ENCODE results near the gene ANKRD44.
"Not testable (repeated sequence)": the region's sequence is repeated elsewhere in the genome, so short reads cannot be mapped to it uniquely, and the experiment has no call there.

Gene ANKRD44

DNA sequence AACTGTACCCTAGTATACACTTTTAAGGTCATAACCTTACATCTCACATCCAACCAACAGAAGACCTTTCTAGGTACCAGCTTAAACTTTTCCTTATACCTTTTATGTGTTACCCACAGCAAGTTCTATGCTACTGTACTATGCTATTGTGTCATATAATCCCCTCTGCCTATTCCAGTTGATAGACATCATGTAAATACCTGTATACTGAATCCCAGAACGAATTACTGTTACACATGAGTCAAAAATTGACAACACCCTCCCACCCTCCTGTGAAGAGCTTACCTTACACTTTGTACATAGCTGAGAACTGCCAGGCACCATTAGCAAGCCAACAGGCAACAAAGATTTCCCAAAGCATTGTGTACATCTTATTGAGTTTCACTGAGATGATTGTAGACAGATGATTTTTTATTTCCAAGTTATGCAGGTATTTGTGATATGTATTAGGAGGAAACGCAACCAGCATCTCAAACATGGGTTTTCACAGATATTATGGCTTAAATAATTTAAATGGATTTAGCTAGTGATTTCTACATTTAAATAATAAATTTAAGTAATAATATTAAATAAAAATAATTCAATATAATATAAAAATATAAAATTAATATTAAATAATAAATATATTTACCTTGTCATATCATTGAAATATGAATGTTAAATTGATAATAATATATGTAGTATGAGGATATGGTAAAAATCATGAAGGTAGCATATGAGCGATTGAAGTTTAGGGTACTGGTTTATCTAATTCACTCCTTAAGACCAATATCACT is 43.0 kb upstream of the ANKRD44 start:
- DNase-seq (ENCODE audit: extremely low read depth, low read depth): no peak
- TF ChIP-seq, protein P1, sequence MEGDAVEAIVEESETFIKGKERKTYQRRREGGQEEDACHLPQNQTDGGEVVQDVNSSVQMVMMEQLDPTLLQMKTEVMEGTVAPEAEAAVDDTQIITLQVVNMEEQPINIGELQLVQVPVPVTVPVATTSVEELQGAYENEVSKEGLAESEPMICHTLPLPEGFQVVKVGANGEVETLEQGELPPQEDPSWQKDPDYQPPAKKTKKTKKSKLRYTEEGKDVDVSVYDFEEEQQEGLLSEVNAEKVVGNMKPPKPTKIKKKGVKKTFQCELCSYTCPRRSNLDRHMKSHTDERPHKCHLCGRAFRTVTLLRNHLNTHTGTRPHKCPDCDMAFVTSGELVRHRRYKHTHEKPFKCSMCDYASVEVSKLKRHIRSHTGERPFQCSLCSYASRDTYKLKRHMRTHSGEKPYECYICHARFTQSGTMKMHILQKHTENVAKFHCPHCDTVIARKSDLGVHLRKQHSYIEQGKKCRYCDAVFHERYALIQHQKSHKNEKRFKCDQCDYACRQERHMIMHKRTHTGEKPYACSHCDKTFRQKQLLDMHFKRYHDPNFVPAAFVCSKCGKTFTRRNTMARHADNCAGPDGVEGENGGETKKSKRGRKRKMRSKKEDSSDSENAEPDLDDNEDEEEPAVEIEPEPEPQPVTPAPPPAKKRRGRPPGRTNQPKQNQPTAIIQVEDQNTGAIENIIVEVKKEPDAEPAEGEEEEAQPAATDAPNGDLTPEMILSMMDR (IDR thresholded peaks at IDR 0.05; ENCODE audit: low read depth, low read length, missing control alignments): no peak
- H3K4me3 ChIP-seq (replicated peaks; ENCODE audit: low read depth, low read length): no peak overlapping the region

DNA sequence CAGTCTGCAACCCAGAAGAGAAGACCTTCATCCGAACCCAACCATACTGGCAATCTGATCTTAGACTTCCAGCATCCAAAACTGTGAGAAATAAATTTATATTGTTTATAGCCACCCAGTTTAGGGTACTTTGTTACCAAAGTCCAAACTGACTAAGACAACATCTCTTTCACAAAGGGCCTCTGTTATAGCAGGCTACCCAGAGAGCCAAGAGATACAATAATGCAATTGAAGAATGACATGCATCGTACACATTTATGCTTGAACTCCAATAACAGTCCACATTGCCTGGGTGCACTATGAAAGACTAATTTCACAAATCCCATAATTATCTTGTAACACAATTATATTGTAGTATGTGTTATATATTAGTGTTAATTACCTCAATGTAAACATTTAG is 39.1 kb upstream of the ANKRD44 start:
- H3K4me3 ChIP-seq (replicated peaks; ENCODE audit: low read depth, low read length): no peak overlapping the region
- DNase-seq (ENCODE audit: extremely low read depth, low read depth): no peak
- TF ChIP-seq, protein P1 (IDR thresholded peaks at IDR 0.05; ENCODE audit: low read depth, low read length, missing control alignments): no peak

DNA sequence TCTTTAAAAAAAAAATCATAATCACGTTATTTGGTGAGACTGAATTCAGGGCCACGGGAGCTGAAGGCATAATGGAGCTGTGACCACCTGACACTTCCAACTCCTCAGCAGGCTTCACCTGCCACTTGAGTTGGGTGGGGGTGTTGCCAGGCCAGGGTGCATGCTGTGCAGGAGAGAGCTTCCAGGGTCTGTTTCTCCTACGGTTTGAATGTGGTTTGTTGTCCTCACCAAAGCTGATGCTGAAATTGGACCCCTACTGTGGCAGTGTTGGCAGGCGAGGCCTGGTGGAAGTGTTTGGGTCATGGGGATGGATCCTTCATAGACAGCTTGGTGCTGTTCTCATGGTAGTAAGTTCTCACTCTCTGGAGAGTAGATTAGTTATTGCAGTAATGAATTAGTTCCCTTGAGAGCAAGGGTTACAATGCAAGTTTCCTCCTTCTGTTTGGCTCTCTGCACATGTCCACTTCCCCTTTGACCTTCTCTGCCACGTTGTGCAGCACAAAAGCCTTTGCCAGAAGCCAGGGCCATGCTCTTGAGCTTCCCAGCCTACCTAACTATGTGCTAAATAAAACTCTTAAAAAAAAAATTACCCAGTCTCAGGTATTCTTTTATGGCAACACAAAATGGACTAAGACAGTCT is 38.3 kb upstream of the ANKRD44 start:
- no peak for DNase-seq (ENCODE audit: extremely low read depth, low read depth)
- TF ChIP-seq, protein P1 (IDR thresholded peaks at IDR 0.05; ENCODE audit: low read depth, low read length, missing control alignments): no peak
- H3K4me3 ChIP-seq (replicated peaks; ENCODE audit: low read depth, low read length): no peak overlapping the region

DNA sequence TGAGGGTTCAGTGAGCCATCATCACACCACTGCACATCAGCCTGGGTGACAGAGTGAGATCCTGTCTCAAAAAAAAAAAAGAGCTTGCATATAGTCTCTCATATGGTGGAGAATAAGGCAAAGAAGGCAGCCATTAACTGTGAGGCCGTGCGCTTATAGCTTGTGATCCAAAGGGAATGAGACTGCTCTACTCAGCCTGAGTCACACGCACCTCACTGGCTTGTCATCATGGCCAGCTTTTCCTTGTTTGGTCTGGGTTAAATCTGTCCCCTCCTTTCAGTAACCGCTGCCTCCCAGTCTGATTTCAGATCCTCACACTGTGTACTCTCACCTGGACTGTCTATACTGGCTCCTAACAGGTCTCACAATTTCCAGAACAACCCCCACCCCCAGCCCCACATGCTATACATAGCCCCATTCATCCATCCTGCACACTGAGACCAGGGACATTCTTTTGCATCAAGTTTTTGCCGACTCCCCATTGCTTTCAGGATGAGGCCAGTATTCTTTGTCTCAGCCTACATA is 35.3 kb upstream of the ANKRD44 start:
- TF ChIP-seq, protein P1 (IDR thresholded peaks at IDR 0.05; ENCODE audit: low read depth, low read length, missing control alignments): no peak
- no peak overlapping the region for H3K4me3 ChIP-seq (replicated peaks; ENCODE audit: low read depth, low read length)
- no peak for DNase-seq (ENCODE audit: extremely low read depth, low read depth)

DNA sequence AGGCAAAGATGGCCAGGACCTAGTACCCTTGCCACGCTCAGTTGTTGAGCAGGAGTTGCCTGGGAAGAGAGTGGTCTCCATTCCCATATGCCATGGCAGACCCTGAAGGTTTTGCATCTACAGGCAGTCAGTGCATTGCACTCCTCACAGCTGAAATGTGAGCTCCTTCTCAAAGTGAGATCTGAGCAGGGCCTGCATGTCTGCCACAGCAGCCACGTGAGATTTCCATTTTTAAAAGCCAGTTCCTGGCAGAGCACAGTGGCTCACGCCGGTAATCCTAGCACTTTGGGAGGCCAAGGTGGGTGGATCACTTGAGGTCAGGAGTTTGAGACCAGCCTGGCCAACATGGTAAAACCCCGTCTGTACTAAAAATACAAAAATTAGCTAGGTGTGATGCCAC is 33.4 kb upstream of the ANKRD44 start:
- not testable (repeated sequence) for H3K4me3 ChIP-seq (replicated peaks; ENCODE audit: low read depth, low read length); DNase-seq (ENCODE audit: extremely low read depth, low read depth)

DNA sequence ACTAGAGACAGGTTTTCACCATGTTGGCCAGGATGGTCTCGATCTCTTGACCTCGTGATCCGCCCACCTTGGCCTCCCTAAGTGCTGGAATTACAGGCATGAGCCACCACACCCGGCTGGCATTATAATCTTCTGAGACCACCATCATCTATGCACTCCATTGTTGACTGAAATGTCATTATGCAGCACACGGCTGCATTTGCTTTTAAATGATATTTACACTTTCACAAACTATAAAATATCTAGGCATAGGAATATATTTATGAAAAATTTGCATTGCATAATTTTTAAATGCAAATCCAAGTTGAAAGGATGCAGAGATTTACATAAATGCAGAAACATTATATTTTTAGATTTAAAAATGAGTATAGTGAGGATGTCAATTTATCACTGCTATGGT is 30.0 kb upstream of the ANKRD44 start:
- TF ChIP-seq, protein P1 (IDR thresholded peaks at IDR 0.05; ENCODE audit: low read depth, low read length, missing control alignments): no peak
- DNase-seq (ENCODE audit: extremely low read depth, low read depth): no peak
- no peak overlapping the region for H3K4me3 ChIP-seq (replicated peaks; ENCODE audit: low read depth, low read length)

- TF ChIP-seq, protein P1 (IDR thresholded peaks at IDR 0.05; ENCODE audit: low read depth, low read length, missing control alignments): no peak
- no peak for DNase-seq (ENCODE audit: extremely low read depth, low read depth)
- H3K4me3 ChIP-seq (replicated peaks; ENCODE audit: low read depth, low read length): no peak overlapping the region
These were observed 29.1 kb upstream of the ANKRD44 start for GRCh38 chr2:197339496-197340220.

All from HFF-Myc (cell line).